Activated CD4-positive, alpha-beta T cell treated with anti-CD3 and anti-CD28 coated beads for 1 hour (primary cell): ENCODE measurements around the gene WNT1.

Experiments used
- DNase-seq: peaks from one replicate; pipeline ENCODE4 v3.0.0-alpha.2; 2020

Gene WNT1

GRCh38 chr12:49031573-49032161 lies 53.5 kb downstream of the WNT1 start:
- DNase-seq, result no peak
